GM12878 (cell line): Measurements from ENCODE around the gene STK32B. TPM values are rescaled to one million over a fixed set of nuclear protein-coding genes. Genes with fewer than 3 reads are reported as not detected.

ENCODE experiments used
- ATAC-seq: fragments of 200-7000 bp; cut with Tn5 transposase; 3 replicates; pipeline ENCODE4 v1.9.1; 2020; ENCODE audit warnings: mild to moderate bottlenecking, moderate library complexity
- BruUV-seq: library from RNA; stranded (reverse); fragments of 400-500 nt; replicated peaks from 2 replicates; lab custom pipeline; 2021; lab: Mats Ljungman, UMichigan
- CTCF ChIA-PET: fragments of 300-600 bp; sonication (Branson Sonifier 250); formaldehyde crosslinking; extraction: SDS; loops from one replicate; lab custom pipeline; 2021; ENCODE audit warnings: inconsistent platforms; lab: Yijun Ruan, JAX
- POLR2A ChIA-PET: fragments of 350-600 bp; formaldehyde crosslinking; extraction: SDS; loops from one replicate; lab custom pipeline; 2021; ENCODE audit warnings: inconsistent platforms; lab: Charles Lee
- RAD21 ChIA-PET: fragments of 300-600 bp; sonication (Branson Sonifier 250); formaldehyde crosslinking; loops from one replicate; lab custom pipeline; 2023; ENCODE audit warnings: antibody characterized with exemption; ENCODE audit not compliant: unreplicated experiment; lab: Charles Lee
- SMC1A ChIA-PET: fragments of 300-600 bp; sonication (Branson Sonifier 250); formaldehyde crosslinking; loops from one replicate; lab custom pipeline; 2023; ENCODE audit not compliant: unreplicated experiment, uncharacterized antibody; lab: Charles Lee
- DNase-seq: peaks from one replicate; pipeline ENCODE4 v3.0.0-alpha.2; 2011; ENCODE audit warnings: low read depth, low spot score
- FAIRE-seq: peaks from 3 replicates; lab custom pipeline; 2011; peaks lifted over from hg19 to GRCh38; lab: Jason Lieb, UNC
- H2AFZ ChIP-seq: 2 replicates; pipeline ENCODE4 v1.6.0; 2011; ENCODE audit warnings: low read depth, low read length, control low read depth; ENCODE audit not compliant: control insufficient read depth
- H3K27ac ChIP-seq: 2 replicates; pipeline ENCODE4 v1.5.1; 2011; ENCODE audit warnings: control low read depth; ENCODE audit not compliant: control insufficient read depth, insufficient read depth
- H3K27me3 ChIP-seq, 2 experiments: replicated peaks in 1 of 2; 2 replicates each; pipeline versions ENCODE4 v1.6.0 to v1.6.1; 2011; ENCODE audit warnings: low read length in 1 of 2; ENCODE audit not compliant: control insufficient read depth in 2 of 2, insufficient read depth in 2 of 2
- H3K36me3 ChIP-seq, 2 experiments: 2 replicates each; pipeline ENCODE4 v1.5.1; 2011; ENCODE audit warnings: low read length in 1 of 2; ENCODE audit not compliant: control insufficient read depth in 2 of 2, insufficient read depth in 2 of 2
- H3K4me1 ChIP-seq: 2 replicates; pipeline ENCODE4 v1.6.1; 2011; ENCODE audit warnings: mild to moderate bottlenecking, low read length, moderate library complexity, mixed read lengths; ENCODE audit not compliant: control insufficient read depth, insufficient read depth
- H3K4me2 ChIP-seq: 2 replicates; pipeline ENCODE4 v1.6.0; 2011; ENCODE audit warnings: control low read depth; ENCODE audit not compliant: control insufficient read depth, insufficient read depth
- H3K4me3 ChIP-seq: fragments of 200-600 bp; sonication (generic); 2 replicates; pipeline ENCODE4 v1.5.1; 2016
- H3K79me2 ChIP-seq: 2 replicates; pipeline ENCODE4 v1.6.0; 2011; ENCODE audit warnings: low read length; ENCODE audit not compliant: control insufficient read depth, insufficient read depth
- H3K9ac ChIP-seq: 2 replicates; pipeline ENCODE4 v1.8.0; 2011; ENCODE audit warnings: low read length, control low read depth, mixed read lengths; ENCODE audit not compliant: control insufficient read depth, insufficient read depth
- H3K9me3 ChIP-seq: replicated peaks from 3 replicates; pipeline ENCODE4 v1.5.1; 2011; ENCODE audit warnings: mild to moderate bottlenecking, low read length; ENCODE audit not compliant: control insufficient read depth, insufficient read depth
- H4K20me1 ChIP-seq: 2 replicates; pipeline ENCODE4 v1.6.0; 2011; ENCODE audit not compliant: control insufficient read depth, insufficient read depth
- ATF7 ChIP-seq: fragments of 450-650 bp; IDR thresholded peaks from 2 replicates; pipeline ENCODE4 v1.6.1; 2016; ENCODE audit warnings: low read depth, mild to moderate bottlenecking
- BCL3 ChIP-seq: IDR thresholded peaks from 2 replicates; pipeline ENCODE4 v1.6.1; 2011; ENCODE audit warnings: borderline replicate concordance, low read depth, mild to moderate bottlenecking, moderate library complexity, low read length; ENCODE audit not compliant: insufficient read depth, poor library complexity, severe bottlenecking
- CHD1 ChIP-seq: IDR thresholded peaks from 2 replicates; pipeline ENCODE4 v1.6.1; 2012; ENCODE audit warnings: low read depth, low read length, improper control_type of control experiment
- CUX1 ChIP-seq: IDR thresholded peaks from 2 replicates; pipeline ENCODE4 v1.6.1; 2012; ENCODE audit warnings: improper control_type of control experiment, low read depth, low read length; ENCODE audit not compliant: insufficient replicate concordance
- MEF2B ChIP-seq: fragments of 450-650 bp; IDR thresholded peaks from 2 replicates; pipeline ENCODE4 v1.6.1; 2018; ENCODE audit warnings: mild to moderate bottlenecking, moderate library complexity; ENCODE audit not compliant: partially characterized antibody, poor library complexity, severe bottlenecking
- PBX3 ChIP-seq: IDR thresholded peaks from 2 replicates; pipeline ENCODE4 v1.6.1; 2011; ENCODE audit warnings: mild to moderate bottlenecking, low read depth, low read length, moderate library complexity; ENCODE audit not compliant: insufficient replicate concordance
- PKNOX1 ChIP-seq: fragments of 450-650 bp; IDR thresholded peaks from 2 replicates; pipeline ENCODE4 v1.6.1; 2016; ENCODE audit warnings: mild to moderate bottlenecking
- RCOR1 ChIP-seq: conservative IDR thresholded peaks from 2 replicates; pipeline ENCODE4 v1.6.1; 2012; ENCODE audit warnings: low read depth, low read length, improper control_type of control experiment
- SKIL ChIP-seq: fragments of 450-650 bp; IDR thresholded peaks from 2 replicates; pipeline ENCODE4 v1.6.1; 2017; ENCODE audit warnings: mild to moderate bottlenecking, low read depth, inconsistent platforms; ENCODE audit not compliant: poor library complexity, severe bottlenecking
- SMARCA5 ChIP-seq: fragments of 450-650 bp; IDR thresholded peaks from 2 replicates; pipeline ENCODE4 v1.6.1; 2017; ENCODE audit warnings: mild to moderate bottlenecking
- TARDBP ChIP-seq: IDR thresholded peaks from 2 replicates; pipeline ENCODE4 v1.6.1; 2016; ENCODE audit warnings: borderline replicate concordance
- WGBS: methylation state at CpG from one replicate; pipeline ENCODE4 v1.1.6; 2016; ENCODE audit warnings: low lambda C conversion rate; ENCODE audit not compliant: insufficient replicate concordance, insufficient coverage; ENCODE audit errors: missing lambda C conversion rate; 5-methylcytosine and 5-hydroxymethylcytosine counted together
- in situ Hi-C: fragments of 300-500 bp; cut with MboI; formaldehyde crosslinking; loops from 9 replicates; pipeline ENCODE4 v1.14.3; 2018; ENCODE audit warnings: mixed read lengths
- intact Hi-C: fragments of 100-400 bp; cut with micrococcal nuclease; formaldehyde crosslinking; loops from one replicate; pipeline ENCODE4 v1.14.2; 2022; ENCODE audit not compliant: unreplicated experiment
- polyA plus RNA-seq, 11 experiments: library from polyadenylated mRNA; depleted of rRNA in 4 of 11; unstranded in 6 of 11; stranded (reverse) in 5 of 11; fragments of >200 nt; fragmentation: Nextera tagmentation in 4 of 11; fragmentation: Illumina TruSeq in 1 of 11; extraction: Ambion mirVana in 4 of 11; extraction: Trizol in 1 of 11; gene quantifications; 1 replicate in 1 of 11; 2 replicates in 10 of 11; pipeline versions ENCODE4 v1.2.1 to v1.2.3, GENCODE V29; 2011 to 2016; ENCODE audit warnings: inconsistent platforms in 2 of 11, missing spikeins in 2 of 11, low read depth in 1 of 11
- total RNA-seq, 4 experiments: library from RNA; depleted of rRNA in 3 of 4; stranded (reverse); fragments of >200 nt in 3 of 4; fragmentation: Illumina TruSeq in 1 of 4; extraction: Trizol in 1 of 4; gene quantifications; 2 replicates each; pipeline versions ENCODE4 v1.2.1 to v1.2.3, GENCODE V29; 2013 to 2021

Gene STK32B
- total and polyA plus RNA-seq, 10 of the 15 experiments (the other 5 are each of a cell fraction or from before 2014, with no cell fraction given): 0.04 to 0.12 (median 0.08) TPM; not detected in 7

GRCh38 chr4:5019796-5020195 is 31.5 kb upstream of the STK32B start (continued):
- TF ChIP-seq PBX3: no peak
- no peak for TF ChIP-seq TARDBP

GRCh38 chr4:5020341-5020740 is 30.9 kb upstream of the STK32B start:
- RAD21 ChIA-PET: no interaction called here
- SMC1A ChIA-PET: interaction anchor here (0.6 kb wide), 1 partner anchor 614 kb away, joined by 3 read pairs; no protein-coding TSS in a partner anchor
- Histone ChIP-seq H3K9ac (no peak overlapping the region), H3K4me1 (no peaks in the 10 kb centered on the region), H2AFZ (no peak overlapping the region), H3K27me3 (peaks cover 0 to 6% of the 10 kb centered on the region in 2 experiments; a peak in 1 of 4 replicates), H3K4me2 (no peak overlapping the region), H3K27ac (no peak overlapping the region), H4K20me1 (no peaks in the 10 kb centered on the region), H3K4me3 (no peak overlapping the region), H3K36me3 (no peaks in the 10 kb centered on the region), H3K9me3 (no peaks in the 10 kb centered on the region), H3K79me2 (no peaks in the 10 kb centered on the region)
- WGBS: 74% methylated on average over 1 of the region's 1 CpG
- FAIRE-seq (no peak), ATAC-seq (no peak), DNase-seq (no peak)
- POLR2A ChIA-PET: no interaction called here
- in situ Hi-C loops (no loop called here), intact Hi-C loops (no loop called here)
- CTCF ChIA-PET: no interaction called here
- BruUV-seq: no TSS peak
- TF ChIP-seq ATF7: no peak
- TF ChIP-seq BCL3: no peak
- no peak for TF ChIP-seq PKNOX1
- no peak for TF ChIP-seq SMARCA5
- no peak for TF ChIP-seq MEF2B
- no peak for TF ChIP-seq CHD1
- no peak for TF ChIP-seq RCOR1
- TF ChIP-seq CUX1: no peak
- no peak for TF ChIP-seq SKIL
